Right ventricle myocardium superior (tissue), 1 donor: Measurements from ENCODE around the gene RNF169. TPM values are rescaled to one million over a fixed set of nuclear protein-coding genes. Genes with fewer than 3 reads are reported as not detected.
A peak's percentile ranks its signal among the peaks of the same experiment; 100 is the strongest.
"Not testable (repeated sequence)": the region's sequence is repeated elsewhere in the genome, so short reads cannot be mapped to it uniquely, and the experiment has no call there.

Experiments used
- ATAC-seq: fragments of 200-7000 bp; cut with Tn5 transposase; one replicate; pipeline ENCODE4 v1.9.1; 2020; ENCODE audit warnings: mild to moderate bottlenecking; ENCODE audit not compliant: poor library complexity
- DNase-seq: peaks from one replicate; pipeline ENCODE4 v3.0.0-alpha.2; 2020
- intact Hi-C: fragments of 100-400 bp; cut with DNase I; formaldehyde crosslinking; loops from one replicate; pipeline ENCODE4 v1.11.2; 2022
- total RNA-seq: library from RNA; stranded (reverse); fragmentation: NEBNext Ultra II Directional; extraction: Animal tissue kit (Norgen Biotek cat#: 25700); gene quantifications from one replicate; pipeline ENCODE4 v1.2.1, GENCODE V29; 2021
- donor health status: DM: no; HTN: yes; CAD: no; lungs with severe emphysema.

The RNF169 gene
- total RNA-seq, 1 donor from 2014 or later: 10.2 TPM

DNA sequence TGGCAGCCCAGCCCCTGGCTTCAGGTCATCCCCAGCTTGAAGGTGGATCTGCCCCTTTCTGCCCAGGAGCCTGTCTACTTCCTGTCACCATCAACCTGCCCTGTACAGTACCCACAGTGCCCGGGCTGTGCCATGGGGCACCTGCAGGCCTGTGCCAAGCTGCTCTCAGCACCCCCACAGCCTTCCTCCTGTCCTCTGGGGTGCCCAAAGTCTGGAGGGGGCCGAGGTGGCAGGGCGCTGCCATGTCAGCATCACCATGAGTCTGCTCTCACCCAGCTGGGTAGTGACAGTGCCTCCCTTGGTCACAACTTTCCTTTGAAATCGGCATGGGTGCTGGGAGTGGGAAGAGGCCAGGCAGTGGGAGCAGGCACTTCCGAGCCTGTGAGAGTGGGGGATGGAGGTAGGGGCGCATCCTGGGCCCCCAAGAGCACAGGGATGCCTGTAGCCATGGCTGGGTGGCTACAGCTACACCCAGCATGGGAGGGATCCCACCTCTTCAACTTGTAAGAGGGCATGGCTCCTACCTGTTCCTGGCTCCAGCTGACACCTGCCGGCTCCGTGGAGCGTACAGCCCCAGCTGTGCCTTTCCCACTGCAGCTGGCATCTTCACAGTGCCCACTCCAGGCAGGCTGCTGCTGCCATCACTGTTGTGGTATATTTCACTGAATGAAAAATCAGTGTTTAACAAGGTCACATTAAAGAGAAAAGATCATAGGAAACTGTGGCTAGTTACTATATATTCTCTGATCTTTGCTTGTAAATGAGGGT, 42.9 kb downstream of the RNF169 start:
- intact Hi-C loops: no loop called here
- ATAC-seq: no peak
- DNase-seq: no peak

DNA sequence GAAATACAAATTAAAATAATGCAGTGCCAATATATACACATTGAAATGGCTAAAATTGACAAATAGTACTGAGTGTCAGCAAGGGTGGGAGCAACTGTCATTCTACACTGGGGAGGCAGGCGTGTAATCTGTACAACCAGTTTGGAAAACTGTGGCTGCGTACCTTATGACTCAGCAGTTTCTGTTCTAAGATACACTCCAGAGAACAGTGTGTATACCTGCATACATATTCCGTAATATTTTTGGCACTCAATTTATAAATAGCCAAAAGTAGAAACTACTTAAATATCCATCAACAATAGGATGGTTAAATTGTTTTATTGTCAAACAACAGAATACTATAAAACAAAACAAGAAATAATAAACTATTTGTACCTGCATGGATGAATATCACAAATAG, 57.6 kb downstream of the RNF169 start:
- intact Hi-C loops: no loop called here
- no peak for DNase-seq
- peak; percentile 88 for ATAC-seq

DNA sequence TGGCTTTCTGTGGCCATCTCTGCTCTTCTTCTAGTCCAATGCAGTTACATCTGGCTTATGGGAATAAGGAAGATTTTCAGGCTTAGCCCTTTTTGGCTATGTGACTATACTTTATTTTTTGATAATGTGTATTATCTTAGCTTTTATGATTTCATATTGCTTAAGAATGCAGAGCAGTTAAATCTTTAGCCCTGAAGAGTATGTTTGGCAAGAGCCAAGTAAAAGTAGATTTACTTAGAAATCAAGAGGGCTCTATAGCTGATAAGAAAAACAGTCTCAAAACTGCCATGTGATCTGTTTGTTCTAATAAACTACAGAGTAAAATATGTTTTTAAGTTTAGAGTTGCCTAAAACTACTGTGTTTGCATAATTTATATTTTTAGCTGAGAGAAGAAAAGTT, 61.2 kb downstream of the RNF169 start:
- no peak for DNase-seq
- no peak for ATAC-seq
- intact Hi-C loops: no loop called here

DNA sequence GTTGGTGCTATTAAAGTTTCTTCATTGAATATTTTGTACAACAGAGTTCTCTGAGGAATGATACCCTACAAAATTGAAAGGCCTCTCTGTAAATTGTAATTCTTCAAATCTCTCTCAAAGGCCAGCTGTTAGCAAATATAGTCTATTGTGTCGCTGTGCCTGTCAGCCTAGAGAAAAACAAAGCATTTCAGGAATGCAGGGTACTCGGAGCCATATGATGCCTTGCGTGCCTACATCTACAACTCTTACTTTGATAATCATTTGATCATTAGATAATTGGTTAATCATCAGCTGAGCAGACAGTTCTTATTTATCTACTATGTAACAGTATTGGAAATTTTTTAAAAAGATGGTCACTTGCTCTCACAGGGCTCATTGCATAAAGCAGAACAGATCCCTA, 67.3 kb downstream of the RNF169 start:
- ATAC-seq (no peak), DNase-seq (no peak)
- intact Hi-C loops: no loop called here

DNA sequence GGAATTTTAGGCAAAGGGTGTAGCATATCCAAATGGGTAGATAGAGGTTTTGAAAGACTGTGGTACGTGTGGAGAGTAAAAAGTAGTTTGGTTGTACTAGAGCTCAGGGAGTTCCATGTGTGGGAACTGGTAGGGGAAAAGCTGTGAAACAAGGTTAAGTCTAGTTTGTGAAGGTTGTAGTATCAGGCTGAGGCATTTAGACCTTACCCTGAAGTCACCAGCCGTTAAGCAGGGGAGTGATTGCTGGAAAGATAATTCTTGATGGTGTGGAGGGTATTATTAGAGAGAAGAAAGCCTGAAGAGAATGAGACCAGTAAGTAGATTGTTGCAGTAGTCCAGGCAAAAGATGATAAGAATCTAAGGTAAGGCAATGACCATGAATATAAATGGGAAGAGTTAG, 68.0 kb downstream of the RNF169 start:
- no peak for ATAC-seq
- intact Hi-C loops: no loop called here
- no peak for DNase-seq

DNA sequence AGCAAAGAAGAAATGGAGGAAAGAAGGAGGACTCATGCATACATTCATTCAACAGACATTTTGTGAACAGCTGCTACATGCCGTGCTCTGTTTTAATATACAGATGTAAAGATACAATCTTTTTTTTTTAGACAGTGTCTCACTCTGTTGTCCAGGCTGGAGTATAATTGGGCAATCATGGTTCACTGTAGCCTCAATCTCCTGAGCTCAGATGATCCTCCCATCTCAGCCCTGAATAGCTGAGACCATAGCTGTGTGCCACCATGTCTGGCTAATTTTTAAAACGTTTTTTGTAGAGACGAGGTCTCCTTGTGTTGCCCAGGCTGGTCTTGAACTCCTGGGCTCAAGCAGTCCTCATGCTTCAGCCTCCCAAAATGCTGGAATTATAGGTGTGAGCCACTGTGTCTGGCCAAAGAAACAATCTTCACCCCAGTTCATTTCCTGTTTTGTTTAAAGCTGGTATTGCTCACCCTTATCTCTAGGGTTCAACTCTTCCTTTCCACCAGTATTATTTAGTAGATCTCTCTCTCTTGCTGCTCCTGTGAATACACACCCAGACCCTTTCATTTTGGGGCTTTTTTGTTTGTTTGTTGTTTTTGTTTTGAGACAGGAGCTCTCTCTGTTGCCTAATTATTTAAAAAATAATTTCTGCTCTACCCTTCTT, 69.8 kb downstream of the RNF169 start:
- ATAC-seq (no peak), DNase-seq (no peak)
- intact Hi-C loops: no loop called here

DNA sequence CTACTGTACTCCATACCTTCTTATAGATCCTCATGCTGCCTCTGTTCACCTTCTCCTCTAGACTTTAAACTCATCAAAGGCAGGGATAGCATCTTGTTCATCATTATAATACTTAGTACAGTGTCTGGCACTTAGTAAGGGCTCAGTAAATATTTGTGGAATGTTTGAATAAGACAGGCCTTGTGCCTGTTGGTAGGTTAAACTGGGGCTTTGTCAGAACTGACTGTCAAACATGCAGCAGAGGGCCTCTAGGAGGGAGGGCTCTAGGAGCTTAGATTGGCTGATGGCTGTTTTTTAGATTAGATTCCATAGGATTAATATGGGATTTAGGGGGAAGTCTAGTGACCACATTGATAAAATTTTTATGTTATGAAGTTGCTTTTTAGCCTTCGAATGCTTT, 70.8 kb downstream of the RNF169 start:
- intact Hi-C loops: no loop called here
- ATAC-seq (no peak), DNase-seq (no peak)

DNA sequence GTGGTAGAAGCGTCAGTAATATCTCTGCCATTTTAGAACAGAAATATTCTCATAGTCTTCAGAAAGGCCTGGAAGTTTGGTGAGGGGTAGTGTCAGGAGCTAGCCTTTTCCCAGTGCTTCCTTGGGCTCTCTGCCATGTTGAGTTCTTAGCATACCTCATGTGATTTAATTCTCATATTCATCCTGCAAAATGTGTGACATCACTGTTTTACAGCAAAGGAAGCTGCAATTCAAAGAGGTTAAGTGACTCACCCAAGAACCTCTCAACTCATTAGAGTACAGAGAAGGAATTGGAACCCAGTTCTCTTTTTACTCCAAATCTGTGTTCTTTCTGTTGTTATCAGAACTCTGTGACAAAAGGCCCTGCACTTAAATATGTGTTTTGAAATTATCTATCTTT, 72.1 kb downstream of the RNF169 start:
- ATAC-seq (no peak), DNase-seq (no peak)
- intact Hi-C loops: no loop called here

DNA sequence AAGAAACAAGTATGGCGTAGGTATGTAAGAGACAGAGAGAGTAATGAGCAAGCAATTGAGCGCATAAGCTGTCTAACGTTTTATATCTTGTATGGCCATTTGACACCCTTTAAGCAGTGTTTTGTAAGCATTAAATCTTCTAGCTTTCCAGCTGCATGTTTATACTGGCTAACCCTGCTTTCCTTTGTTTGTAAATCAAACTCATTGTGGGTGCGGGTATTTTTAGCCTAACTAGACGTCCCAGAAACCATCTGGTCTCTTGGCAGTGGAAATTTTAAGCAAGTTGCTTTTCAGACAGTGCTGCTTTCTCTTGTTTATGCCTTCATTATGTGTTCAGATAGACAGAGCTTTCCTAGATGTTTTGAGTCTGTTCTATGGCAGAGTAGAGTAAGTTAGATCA, 73.5 kb downstream of the RNF169 start:
- DNase-seq (no peak), ATAC-seq (peak; percentile 73)
- intact Hi-C loops: no loop called here

DNA sequence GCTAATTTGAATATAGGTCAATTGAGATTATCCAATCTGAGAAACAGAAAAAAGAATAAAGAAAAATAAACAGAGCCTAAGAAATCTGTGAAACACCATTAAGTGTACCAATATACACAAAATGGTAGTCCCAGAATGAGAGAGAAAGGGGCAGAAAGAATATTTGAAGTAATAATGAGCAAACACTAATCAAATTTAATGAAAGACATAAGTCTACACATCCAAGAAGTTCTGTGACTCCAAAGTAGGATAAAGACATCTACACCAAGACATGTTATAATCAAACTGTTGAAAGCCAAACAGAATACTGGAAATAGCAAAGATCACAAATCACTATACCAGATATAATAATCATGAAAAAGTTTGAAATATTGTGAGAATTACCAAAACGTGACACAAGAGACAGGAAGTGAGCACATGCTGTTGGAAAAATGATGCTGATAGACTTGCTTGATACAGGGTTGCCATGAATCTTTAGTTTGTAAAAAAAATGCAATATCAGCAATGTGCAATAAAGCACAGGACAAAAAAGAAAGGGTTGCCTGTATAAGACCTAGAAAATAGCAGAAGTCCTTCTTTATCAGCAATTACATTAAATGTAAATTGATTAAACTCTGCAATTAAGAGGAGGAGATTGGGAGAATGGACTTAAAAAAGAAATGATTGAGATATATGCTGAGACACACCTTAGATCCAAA, 75.8 kb downstream of the RNF169 start:
- intact Hi-C loops: no loop called here
- DNase-seq (no peak), ATAC-seq (no peak)

DNA sequence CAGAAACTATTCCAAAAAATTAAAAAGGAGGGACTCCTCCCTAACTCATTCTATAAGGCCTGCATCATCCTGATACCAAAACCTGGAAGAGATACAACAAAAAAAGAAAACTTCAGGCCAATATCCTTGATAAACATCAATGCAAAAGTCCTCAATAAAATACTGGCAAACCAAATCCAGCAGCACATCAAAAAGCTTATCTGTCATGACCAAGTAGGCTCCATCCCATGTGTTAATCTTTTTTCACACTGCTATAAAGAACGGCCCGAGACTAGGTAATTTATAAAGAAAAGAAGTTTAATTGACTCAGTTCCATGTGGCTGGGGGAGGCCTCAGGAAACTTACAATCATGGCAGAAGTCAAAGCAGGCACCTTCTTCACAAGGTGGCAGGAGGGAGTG, 76.9 kb downstream of the RNF169 start:
- ATAC-seq, DNase-seq, intact Hi-C loops: not testable (repeated sequence)

DNA sequence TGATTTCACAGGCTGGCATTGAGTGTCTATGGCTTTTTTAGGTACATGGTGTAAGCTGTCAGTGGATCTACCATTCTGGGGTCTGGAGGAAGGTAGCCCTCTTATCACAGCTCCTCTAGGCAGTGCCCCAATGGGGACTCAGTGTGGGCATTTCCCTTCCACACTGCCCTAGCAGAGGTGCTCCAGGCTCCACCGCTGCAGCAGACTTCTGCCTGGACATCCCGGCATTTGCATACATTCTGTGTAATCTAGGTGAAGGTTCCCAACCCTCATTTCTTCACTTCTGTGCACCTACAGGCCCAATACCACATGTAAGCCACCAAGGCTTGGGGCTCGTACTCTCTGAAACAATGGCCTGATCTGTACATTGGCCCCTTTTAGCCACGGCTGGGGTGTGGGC, 78.3 kb downstream of the RNF169 start:
- DNase-seq (no peak), ATAC-seq (no peak)
- intact Hi-C loops: no loop called here

DNA sequence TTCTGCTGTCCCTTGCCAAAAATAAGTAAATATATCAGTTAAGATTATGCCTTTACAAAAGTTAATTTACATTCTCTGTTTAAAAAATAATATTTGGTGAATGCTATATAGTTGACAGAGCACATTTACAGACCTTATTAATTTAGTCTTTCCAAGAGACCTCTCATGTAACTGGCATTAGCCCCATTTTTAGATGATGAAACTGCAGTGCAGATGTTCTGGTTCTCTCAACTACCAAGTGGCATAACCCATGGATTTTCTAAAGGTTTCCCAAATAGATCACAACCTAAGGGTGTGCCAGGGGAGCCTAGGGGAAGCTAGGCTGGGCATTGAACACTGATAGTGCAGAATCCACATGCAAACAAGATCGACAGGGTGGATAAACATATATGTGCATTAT, 88.5 kb downstream of the RNF169 start:
- DNase-seq: no peak
- no peak for ATAC-seq
- intact Hi-C loops: no loop called here

DNA sequence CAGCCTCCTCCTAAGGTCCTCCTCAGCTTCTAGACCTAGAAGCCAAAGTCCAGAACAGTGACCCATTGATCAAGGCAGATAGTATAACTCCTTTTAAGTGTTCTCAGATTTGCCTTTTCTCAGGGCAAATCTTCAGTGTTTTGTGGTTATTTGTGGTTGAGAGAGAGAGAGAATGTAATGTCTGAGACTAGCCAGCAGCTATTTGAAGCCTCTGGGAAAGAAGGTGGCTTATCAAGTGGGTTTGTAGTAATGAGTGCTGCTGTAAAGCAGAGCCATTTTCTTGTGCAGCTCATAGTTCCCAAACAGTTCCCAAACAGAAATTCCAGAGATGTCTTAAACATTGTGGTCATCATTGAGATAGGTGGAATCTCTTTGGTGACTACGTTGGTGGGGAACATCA, 89.5 kb downstream of the RNF169 start:
- intact Hi-C loops: no loop called here
- DNase-seq: no peak
- no peak for ATAC-seq

DNA sequence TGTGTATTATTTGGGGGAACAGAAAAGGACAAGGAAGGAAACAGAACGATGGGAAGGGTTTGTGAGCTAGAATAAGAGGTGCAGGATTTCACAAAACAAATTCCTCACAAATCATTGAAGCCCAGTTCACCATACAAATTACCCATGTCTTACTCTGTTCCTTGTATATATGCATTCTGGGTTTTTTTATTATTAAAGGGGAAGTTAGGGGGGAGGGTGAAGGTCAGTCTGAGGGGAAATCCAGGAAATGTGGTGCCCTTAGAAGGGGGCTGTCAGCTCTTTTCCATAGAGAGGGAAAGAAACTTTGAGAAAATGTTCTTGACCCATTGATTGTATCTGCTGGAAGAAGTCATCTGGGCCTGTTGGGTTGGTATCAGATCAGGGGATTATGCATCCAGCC, 90.8 kb downstream of the RNF169 start:
- intact Hi-C loops: no loop called here
- no peak for DNase-seq
- ATAC-seq: no peak

DNA sequence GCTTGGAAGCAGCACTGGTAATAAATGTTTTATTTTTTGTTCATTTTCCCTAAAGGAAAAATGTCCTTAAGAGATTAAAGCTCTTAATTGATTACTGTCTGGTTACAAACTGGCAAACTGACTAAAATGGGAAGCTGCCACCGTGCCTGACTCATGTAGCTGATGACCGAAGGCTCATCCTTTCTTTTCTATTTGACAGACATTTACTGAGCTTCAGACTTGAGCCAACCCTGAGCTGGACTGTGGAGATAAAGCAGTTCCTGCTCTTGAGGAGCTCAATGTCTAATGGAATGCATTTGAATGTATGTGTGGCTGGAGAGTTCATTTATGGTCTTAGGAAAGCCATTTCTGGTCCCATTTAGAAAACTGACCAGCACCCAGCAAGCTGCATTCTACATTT, 91.3 kb downstream of the RNF169 start:
- DNase-seq: no peak
- ATAC-seq: no peak
- intact Hi-C loops: no loop called here

DNA sequence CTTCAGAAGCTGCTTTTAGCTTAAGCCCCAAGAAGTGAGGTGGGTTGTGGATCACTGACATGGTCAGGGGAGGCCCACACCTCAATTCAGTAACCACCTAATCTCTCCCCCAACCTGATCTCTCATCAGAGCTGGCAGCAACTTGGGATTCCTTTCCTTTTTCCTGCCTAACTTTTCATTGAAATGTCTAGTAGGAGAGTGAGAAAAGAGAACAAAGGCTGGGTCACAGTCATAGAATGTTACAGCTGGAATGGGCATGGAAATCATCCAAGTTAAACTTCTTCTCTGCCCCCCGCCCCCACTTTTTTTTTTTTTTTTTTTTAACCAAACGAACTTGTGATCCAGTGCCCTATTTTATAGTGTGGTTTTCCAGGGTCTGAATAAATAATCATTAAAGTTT, 91.8 kb downstream of the RNF169 start:
- no peak for DNase-seq
- intact Hi-C loops: no loop called here
- no peak for ATAC-seq

DNA sequence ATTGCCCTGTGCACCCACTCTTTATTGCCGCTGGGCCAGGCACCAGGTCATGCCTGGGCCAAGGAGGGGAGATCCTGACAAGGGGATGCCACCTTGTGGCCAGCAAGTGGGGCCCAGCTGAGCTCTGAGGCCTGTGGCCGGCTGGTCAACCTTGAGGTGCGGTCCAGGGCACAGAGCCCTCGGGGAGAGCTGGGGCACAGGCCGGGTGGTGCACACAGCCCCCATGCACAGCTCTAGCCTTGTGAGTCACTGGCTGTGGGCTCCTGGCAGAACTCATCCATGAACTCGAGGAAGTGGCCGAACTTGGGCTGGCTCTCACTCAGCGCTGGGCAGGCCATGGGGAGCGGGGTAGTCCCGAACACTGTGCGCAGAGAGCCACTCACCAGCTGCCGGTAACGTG, 94.3 kb downstream of the RNF169 start:
- ATAC-seq (no peak), DNase-seq (no peak)
- intact Hi-C loops: no loop called here

DNA sequence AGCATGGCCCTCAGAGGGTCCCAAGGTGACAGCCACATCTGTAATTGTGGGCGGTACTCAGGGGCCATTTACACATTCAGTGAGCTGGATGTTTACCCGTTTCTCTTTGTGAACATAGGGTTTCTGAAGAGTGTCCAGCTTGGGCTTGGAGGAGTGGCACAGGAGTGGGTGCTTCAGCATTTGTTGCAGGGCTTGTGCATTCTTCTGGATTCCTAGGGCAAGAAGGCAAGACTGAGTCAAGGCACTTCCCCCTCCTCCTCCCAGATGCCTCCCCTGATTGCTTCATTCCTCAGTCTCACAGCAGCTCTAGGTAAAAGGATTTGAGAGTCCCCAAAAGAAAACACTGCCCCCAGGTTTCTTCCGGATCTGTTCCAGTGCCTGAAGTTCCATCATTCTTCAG, 95.4 kb downstream of the RNF169 start:
- intact Hi-C loops: no loop called here

DNA sequence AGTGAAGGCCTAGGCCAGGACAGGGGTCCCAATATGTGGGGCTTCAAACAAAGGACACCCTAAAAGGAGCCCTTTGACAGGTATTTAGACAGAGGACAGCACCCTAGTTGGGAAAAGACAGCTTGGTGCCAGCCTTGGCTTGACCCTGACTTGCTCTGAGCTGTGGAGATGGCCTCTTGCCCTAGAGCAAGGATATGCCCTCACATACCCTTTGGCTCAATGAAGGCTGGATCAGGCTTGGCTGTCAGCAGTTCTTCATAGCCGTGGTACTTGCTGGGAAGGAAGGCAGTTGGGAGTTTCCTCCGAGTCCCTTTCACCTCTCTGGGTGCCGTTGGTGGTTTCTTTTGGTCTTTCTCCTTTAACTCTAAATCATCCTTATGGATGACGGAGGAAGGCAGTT, 96.2 kb downstream of the RNF169 start:
- ATAC-seq: peak; percentile 77
- DNase-seq: no peak
- intact Hi-C loops: no loop called here

More for the DNA sequence above, 95.4 kb downstream of the RNF169 start:
- ATAC-seq (no peak), DNase-seq (no peak)
